Measurements from ENCODE around the gene TTI1.

DNA sequence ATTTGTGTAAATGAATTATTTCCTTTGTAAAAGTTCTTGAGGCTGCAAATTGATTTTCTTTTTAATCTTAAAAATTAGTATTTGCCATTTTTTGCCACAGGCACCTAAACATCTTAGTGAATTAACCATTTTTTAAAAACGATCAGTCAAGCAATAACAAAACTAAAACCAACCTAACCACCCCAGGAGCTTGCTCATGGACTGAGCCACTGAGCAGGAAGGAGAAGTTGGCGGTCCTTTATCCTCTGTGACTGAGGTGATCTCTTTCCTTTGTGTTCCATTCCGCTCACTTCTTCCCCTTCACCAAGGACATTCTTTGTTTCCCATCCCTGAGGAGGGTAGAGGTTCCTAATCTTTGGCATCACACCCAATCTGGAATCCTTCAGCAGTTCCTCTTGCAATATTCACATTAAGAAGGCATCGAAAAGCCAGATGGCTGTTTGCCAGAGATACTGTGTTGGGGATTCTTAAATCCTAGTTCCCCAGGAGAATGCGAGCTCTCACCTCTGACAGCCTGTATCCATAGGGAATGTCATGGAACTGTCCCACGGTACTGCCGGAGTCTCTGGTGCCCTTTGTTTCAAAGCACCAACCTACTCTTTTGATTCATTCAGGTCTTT, 30.8 kb upstream of the TTI1 start:
- TF ChIP-seq TCF12 (IDR thresholded peaks at IDR 0.05; ENCODE audit: low read depth): no peak
- no peak for TF ChIP-seq TEAD4 (IDR thresholded peaks at IDR 0.05)
- TF ChIP-seq, protein P1, sequence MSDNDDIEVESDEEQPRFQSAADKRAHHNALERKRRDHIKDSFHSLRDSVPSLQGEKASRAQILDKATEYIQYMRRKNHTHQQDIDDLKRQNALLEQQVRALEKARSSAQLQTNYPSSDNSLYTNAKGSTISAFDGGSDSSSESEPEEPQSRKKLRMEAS (IDR thresholded peaks at IDR 0.05): no peak
- TF ChIP-seq EGR1 (IDR thresholded peaks at IDR 0.05): no peak
- TF ChIP-seq TAF1 (IDR thresholded peaks at IDR 0.05; ENCODE audit: low read depth): no peak

Data from Ishikawa (cell line).